Uterus (tissue), 4 donors: ENCODE measurements around the gene MEIS2. TPM values are rescaled to one million over a fixed set of nuclear protein-coding genes. Genes with fewer than 3 reads are reported as not detected.

Experiments
- DNase-seq, 2 donors: peaks; one replicate each; pipeline ENCODE4 v3.0.0-alpha.2; 2019 to 2020
- H3K27ac ChIP-seq, 2 donors: fragments of 200-600 bp; sonication (generic); 1 replicate in 1 of 2; 2 replicates in 1 of 2; pipeline ENCODE4 v1.5.1; 2016 to 2018
- H3K27me3 ChIP-seq, 2 donors: fragments of 200-600 bp; sonication (generic); one replicate each; pipeline ENCODE4 v1.5.1; 2018 to 2019; ENCODE audit warnings: control low read depth in 1 of 2
- H3K36me3 ChIP-seq, 2 donors: fragments of 200-600 bp; sonication (generic); one replicate each; pipeline ENCODE4 v1.5.1; 2019; ENCODE audit warnings: control low read depth in 1 of 2
- H3K4me1 ChIP-seq, 2 donors: fragments of 200-600 bp; sonication (generic); one replicate each; pipeline ENCODE4 v1.5.1; 2018 to 2019; ENCODE audit warnings: control low read depth in 1 of 2
- H3K4me3 ChIP-seq, 2 donors: fragments of 200-600 bp; sonication (generic); 1 replicate in 1 of 2; 2 replicates in 1 of 2; pipeline ENCODE4 v1.5.1; 2018 to 2019; ENCODE audit warnings: mild to moderate bottlenecking in 1 of 2
- H3K9me3 ChIP-seq, 2 donors: fragments of 200-600 bp; sonication (generic); one replicate each; pipeline ENCODE4 v1.5.1; 2019; ENCODE audit warnings: control low read depth in 1 of 2
- CTCF ChIP-seq, 4 experiments: fragments of 200-600 bp in 2 of 4; fragments of 450-650 bp in 2 of 4; sonication (generic) in 2 of 4; IDR thresholded peaks; one replicate each; pipeline ENCODE4 v1.5.1; 2016 to 2019; ENCODE audit warnings: antibody characterized with exemption in 4 of 4, mild to moderate bottlenecking in 2 of 4, moderate library complexity in 1 of 4
- POLR2A ChIP-seq, 2 donors: fragments of 450-650 bp; IDR thresholded peaks; one replicate each; pipeline ENCODE4 v1.6.1; 2016; ENCODE audit warnings: antibody characterized with exemption in 2 of 2, mild to moderate bottlenecking in 1 of 2, moderate library complexity in 1 of 2
- intact Hi-C: fragments of 100-400 bp; cut with DNase I; formaldehyde crosslinking; loops from one replicate; pipeline ENCODE4 v1.15.1; 2023; ENCODE audit warnings: low total_unique reads
- total RNA-seq, 4 donors: library from RNA; depleted of rRNA in 3 of 4; stranded (reverse); fragments of >200 nt in 3 of 4; gene quantifications; one replicate each; pipeline versions ENCODE4 v1.1.0 to v1.2.4, GENCODE V29; 2014 to 2023
- donor health status: DM: yes; HTN: yes; CAD: no.

Gene MEIS2
- total RNA-seq, 4 donors from 2014 or later: 84.0 to 184 (median 112) TPM

DNA sequence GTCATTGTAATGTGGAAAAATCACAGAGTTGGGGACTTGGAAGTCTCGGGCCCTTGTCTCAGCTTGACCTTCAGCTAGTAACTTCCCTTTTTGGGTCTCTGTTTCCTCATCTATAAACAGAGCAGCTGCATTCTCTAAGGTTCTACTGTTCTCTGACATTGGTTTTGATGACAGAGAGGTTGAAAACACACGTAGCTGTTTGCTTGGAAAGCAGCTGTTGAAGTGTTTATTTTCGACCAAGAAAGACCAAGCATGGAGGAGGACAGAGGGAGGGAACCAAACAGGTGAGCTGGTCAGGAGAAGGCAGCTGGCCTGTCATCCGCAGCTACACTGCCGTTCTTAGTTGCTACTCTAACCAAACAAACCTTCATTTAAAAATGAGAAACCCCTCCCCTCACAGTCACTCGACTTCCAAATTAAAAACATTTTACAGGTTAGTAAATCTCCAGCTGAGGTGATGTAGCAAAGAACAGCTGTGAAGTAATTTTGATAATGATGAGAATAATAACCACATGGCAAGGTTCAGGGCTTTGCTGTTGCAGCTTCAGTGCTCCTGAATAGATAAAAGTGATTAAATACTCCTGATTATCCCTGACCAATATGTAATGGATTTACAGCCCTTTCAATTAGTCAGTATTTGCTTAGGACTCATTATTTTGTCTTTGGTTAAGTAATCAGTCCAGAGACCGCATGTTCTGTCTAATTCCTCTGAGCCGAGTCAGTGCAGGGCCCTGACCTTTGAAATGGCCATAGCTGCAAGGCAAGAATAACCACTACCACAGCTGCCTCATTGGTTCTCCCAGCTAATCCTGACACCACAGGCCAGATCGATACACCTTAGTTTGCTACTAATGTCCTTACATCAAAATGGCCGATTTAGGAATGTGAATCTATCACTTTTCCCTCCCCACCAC is 65.3 kb downstream of the MEIS2 start:
- Histone ChIP-seq H3K36me3 (no peaks in the 10 kb centered on the region), H3K27ac (peak overlapping the region; percentile 16 to 33), H3K9me3 (no peaks in the 10 kb centered on the region), H3K4me1 (no peaks in the 10 kb centered on the region), H3K27me3 (no peaks in the 10 kb centered on the region), H3K4me3 (no peak overlapping the region)
- intact Hi-C loops: no loop called here
- no peak for DNase-seq
- TF ChIP-seq POLR2A (IDR thresholded peaks at IDR 0.05) (no peak), CTCF (IDR thresholded peaks at IDR 0.05) (no peak)

GRCh38 chr15:37034392-37034791 is 66.0 kb downstream of the MEIS2 start:
- DNase-seq: no peak
- H3K27ac ChIP-seq: peak overlapping the region; percentile 16 to 33
- intact Hi-C loops: no loop called here

DNA sequence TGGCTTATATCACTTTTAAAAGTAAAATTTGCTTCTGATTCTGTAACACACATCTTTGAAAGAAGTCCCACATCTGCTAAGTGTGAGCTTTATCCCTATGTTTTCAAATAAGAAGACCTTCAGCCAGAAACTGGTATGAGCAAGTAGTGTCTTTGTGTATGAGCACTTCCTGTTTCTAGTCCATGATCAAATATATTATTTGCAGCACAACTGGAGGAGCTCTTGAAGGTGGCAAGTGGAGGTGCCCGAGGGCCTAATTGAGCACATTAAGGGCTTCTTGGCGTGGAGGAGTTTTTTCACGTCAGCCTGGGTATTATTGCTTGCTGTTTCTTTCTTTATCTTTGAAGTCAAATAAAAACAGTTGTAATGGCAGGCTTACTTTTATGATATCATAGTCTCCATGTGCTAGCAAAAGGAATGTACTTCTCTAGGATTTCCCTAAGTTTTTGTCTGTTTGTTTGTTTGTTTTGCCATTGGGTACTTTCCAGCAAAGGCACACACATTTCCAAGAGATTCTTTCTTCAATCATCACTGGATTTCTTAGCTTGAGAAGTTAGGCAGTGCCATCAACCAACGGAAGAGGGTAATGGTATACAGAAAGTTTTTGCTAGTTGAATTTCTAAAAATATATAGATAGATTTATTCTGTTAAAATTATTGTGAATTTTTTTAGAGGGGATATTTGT is 68.1 kb downstream of the MEIS2 start:
- no peaks in the 10 kb centered on the region for H3K36me3 ChIP-seq
- no peak overlapping the region for H3K4me3 ChIP-seq
- TF ChIP-seq CTCF (IDR thresholded peaks at IDR 0.05): no peak
- no peak for TF ChIP-seq POLR2A (IDR thresholded peaks at IDR 0.05)
- peak overlapping the region; percentile 14 to 27 for H3K27ac ChIP-seq
- H3K4me1 ChIP-seq: peaks cover 0 to 10% of the 10 kb centered on the region in 2 donors
- no peaks in the 10 kb centered on the region for H3K9me3 ChIP-seq
- DNase-seq: no peak
- intact Hi-C loops: no loop called here
- H3K27me3 ChIP-seq: no peaks in the 10 kb centered on the region

More at GRCh38 chr15:37034392-37034791, 66.0 kb downstream of the MEIS2 start:
- Histone ChIP-seq H3K4me3 (no peak overlapping the region), H3K27me3 (no peaks in the 10 kb centered on the region), H3K36me3 (no peaks in the 10 kb centered on the region), H3K9me3 (no peaks in the 10 kb centered on the region), H3K4me1 (no peaks in the 10 kb centered on the region)
- TF ChIP-seq CTCF (IDR thresholded peaks at IDR 0.05): no peak
- TF ChIP-seq POLR2A (IDR thresholded peaks at IDR 0.05): no peak

- H3K27ac ChIP-seq: peak overlapping the region; percentile 27 to 40
- no peak for TF ChIP-seq CTCF (IDR thresholded peaks at IDR 0.05)
- no peak for TF ChIP-seq POLR2A (IDR thresholded peaks at IDR 0.05)
- H3K27me3 ChIP-seq: no peaks in the 10 kb centered on the region
- DNase-seq: no peak
- no peak overlapping the region for H3K4me3 ChIP-seq
- peaks cover 0 to 13% of the 10 kb centered on the region in 2 donors for H3K4me1 ChIP-seq
- intact Hi-C loops: no loop called here
- H3K36me3 ChIP-seq: no peaks in the 10 kb centered on the region
- no peaks in the 10 kb centered on the region for H3K9me3 ChIP-seq
Observed at GRCh38 chr15:37031198-37031597, 69.2 kb downstream of the MEIS2 start.
